C1 segment of cervical spinal cord (tissue), 14 donors: ENCODE data around the gene PROM2.
"Not testable (repeated sequence)": the region's sequence is repeated elsewhere in the genome, so short reads cannot be mapped to it uniquely, and the experiment has no call there.

Experiments
- DNase-seq, 14 donors: peaks; one replicate each; lab custom pipeline; 2025; lab: John Stamatoyannopoulos, UW

Gene PROM2

DNA sequence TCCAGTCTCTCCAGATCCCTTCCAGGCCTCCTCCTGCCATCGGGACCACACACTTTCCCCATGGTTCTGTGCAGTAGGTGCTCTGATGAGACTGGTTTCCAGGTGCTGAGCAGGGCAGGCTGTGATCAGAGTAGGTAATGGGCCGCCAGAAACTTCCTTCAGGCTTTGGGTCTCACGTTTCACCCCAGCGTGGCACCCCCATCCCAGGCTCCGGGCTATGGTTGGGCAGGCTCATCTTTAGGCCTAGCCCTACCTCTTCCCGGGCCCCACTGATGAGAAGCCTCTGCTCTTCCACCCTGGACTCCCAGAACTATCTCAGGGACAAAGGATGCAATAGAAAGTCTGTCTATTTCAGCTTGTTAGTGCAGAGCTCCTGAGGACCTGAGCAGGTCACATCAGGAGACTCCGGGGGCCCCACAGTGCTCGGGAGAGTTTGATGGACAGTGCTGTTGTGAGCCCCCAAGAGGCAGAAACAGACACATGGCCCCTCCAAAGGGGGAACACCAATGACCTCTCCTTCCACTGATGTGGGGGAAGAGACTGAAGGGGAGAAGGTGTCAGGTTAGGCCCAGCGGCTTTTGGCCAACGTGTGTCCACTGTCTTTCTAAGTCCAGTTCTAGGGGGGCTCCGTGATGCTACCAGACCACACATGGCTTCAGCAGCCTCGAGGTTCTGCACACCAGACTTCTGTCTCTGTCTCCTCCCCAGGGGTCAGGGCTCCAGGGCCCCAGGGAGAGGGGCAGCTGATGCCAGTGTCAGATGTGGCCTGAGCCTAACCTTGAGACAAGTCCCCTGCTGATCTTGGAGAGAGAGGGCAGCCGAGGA lies 5.8 kb upstream of the PROM2 start:
- DNase-seq, result no peak

DNA sequence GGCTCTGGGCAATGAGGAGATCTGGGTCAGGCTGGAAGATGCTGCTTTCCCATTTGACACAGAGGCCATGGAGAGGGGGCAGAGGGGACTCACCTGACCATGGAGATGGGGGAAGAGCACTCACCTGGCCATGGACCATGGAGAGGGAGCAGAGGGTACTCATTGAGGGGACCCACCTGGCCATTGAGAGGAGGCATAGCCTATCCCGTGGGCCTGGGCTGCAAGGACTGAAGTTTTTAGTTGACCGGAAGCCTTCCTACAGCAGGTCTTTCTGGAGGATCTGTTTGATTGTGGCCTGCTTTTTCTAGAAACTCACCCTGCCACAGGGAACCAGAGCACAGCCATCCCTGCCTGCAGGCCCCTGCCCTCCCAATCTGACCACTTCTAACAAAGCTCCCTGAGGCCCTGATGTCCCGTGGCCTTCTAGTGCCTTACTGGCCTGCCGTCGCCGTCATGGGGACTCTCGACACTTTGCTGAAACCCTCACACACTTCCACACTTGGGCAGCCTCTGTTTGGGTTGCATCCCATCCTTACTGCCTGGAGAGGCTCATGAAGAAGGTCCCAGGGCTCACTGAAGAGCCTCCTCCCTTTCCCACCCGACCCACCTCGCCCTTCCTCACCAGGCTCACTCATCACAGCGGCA lies 5.1 kb upstream of the PROM2 start:
- no peak for DNase-seq

DNA sequence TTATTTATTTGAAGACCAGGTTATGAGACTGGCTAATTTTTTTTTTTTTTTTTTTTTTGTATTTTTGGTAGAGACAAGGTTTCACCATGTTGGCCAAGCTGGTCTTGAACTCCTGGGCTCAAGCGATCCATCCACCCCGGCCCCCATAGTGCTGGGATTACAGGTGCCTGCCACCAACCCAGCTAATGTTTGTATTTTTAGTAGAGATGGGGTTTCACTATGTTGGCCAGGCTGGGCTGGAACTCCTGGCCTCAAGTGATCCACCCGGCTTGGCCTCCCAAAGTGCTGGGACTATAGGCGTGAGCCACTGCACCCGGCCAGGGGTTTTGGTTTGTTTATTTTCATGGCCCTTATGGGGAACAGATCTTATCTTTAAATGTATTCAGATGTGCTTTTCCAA lies 4.5 kb upstream of the PROM2 start:
- DNase-seq, result not testable (repeated sequence)

DNA sequence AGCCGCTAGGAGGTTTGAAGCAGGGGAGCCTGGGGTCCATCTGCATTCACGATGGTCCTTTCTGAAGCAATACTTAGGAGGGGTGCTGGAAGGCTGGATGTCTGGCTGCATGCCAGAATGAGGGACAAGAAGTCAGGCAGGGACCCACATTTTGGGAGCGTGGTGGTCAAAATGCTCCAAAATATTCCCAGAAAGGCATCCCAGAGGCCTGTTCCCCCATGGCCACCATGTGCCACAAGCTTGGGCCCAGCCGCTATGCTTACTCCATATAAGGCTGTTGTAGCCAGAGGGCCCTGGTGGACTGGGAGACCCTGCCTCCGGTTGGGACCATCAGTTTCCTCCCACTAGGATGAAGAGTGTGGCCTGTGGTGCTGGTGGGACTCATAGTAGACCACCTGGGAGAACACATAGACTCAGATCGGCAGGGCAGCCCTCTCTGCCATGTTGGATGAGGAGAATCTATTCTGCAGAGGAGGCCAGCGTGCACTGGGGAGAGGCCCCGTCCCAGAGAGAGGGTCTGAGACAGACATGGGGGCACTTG lies 3.6 kb upstream of the PROM2 start:
- DNase-seq, result no peak

DNA sequence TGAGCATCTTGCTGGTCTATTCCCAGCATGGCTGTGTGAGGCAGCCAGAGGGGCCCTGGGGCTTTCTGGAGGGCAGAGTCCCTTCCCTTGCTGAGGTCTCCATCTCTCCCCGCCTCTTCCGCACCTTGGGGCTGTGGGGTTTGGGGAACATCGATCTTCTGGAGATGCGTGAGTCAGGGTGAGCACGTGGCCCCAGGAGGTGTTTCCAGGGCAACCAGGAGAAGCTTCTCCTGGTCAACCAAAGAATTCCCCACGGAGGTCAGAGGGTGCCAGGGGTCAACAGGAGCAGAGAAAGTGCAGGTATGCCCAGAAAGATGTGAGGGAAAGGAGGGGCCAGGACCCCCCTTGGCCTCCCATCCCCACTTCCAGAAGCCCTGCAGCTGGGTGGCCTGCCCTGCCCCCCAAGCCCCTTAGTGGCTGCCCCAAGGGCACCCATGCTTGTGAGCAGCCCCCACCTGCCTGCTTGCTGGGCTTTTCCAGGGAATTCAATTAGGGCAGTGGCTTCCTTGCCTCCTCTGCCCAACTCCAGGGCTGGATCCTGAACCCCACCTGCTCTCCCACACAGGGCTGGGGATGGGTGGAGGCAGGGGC lies 2.8 kb upstream of the PROM2 start:
- no peak for DNase-seq

DNA sequence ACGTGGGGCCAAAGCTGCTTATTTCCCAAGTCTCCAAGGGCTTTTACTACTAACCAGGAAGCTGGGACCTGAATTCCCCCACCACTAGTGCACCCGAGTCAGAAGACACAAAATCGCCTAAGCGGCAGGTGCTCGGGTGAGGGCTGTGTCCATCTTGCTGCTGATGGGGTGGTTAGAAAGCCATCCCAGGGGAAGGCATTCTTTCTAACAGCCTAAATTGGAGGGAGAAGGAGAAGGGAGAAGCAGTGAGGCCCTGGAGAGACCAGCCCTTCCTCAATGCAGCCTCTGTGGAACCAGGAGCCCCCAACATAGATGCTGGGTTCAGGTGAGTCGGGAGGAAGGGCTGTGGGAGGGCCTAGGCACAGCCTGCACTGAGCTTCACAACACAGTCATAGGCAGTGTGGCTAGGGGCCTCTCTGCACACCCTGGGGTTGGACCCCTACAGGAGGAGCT lies 1.9 kb upstream of the PROM2 start:
- no peak for DNase-seq

DNA sequence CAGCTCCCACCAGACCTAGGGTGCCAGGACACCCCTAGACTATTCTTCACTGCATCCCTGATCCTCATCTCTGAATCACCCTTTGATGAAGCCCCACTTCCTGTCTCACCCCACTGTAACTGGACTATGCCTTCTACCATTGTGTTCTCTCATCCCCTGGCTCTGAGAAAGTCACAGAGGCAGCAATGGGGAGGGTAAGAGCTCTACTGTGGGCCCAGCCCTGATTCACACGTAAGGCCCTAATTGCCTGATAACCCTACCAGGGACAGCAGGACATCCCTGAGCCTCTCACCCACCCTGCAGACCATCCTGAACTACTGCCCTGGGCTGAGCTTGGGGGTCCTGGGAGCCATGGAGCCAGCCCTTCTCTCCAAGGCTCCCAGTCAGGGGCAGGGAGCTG lies 1.5 kb upstream of the PROM2 start:
- DNase-seq, result no peak

DNA sequence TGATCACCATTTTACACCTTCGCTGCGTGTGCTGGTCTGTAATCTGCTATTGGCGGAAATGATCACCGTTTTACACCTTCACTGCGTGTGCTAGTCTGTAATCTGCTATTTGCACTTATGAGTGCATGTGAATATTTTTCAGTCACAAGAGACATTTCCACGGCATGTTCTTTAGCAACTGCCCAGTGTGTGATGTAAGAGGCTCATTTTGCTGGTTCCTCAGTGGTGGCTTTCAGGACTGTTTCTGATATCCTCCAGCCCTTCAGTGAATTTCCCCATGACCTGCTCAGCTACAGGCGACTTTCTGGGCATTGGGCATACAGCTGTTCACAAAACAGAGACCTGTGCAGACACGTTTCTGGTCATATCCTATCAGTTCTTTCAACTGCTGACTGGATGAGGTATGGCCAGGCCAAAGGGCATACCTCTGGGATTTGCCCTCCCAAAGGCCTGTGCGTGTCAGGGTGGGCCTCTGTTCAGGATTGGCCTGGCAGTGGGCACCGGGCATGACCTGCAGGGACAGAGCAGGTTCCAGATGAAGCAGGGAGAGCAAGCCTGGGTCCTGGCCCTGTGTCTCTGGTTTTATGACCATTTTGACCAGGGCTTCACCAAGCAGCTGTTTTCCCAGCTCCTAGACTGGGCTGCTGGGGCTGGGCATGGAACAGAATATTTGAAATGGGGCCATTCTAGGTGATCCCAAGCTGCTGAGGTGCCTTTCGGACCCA lies 521 bp upstream of the PROM2 start:
- DNase-seq, result no peak

DNA sequence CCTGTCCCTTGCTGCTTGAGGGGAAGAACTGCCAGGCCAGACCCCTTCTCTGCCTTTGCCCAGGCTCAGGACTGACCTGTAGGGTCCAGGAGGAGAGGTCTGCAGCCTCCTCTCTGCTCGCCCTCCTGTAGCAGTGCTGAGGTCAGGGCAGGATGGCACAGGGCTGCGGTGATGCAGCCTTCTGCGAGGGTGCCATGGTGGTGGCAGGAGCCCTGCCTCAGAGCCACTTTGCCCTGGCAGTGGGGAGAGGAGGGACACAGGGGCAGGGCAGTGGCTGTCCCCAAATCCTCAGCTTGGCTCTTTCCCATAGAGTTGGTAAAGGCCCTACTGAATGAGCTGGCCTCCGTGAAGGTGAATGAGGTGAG lies 884 bp downstream of the PROM2 start:
- no peak for DNase-seq

DNA sequence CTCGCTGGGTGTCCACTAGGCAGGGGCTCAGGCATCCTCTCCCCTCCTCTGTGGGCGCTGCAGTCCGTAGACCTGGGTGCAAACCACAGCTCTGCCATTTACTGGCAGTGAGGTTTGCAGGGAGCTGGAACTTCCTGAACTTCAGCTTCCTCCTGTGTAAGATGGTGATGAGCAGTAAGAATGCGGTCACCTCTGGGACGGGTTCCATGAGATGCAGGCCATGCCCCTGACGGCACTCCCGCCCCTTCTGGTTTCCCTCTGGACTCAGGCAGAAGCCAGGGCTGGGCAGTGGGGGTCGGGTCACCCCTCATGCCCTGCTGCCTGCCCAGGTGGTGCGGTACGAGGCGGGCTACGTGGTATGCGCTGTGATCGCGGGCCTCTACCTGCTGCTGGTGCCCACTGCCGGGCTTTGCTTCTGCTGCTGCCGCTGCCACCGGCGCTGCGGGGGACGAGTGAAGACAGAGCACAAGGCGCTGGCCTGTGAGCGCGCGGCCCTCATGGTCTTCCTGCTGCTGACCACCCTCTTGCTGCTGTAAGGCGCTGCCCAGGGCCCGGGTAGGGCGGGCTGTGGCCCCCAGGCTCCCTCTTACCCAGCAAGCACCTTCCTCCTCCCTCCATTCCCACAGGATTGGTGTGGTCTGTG lies 1.5 kb downstream of the PROM2 start:
- no peak for DNase-seq

DNA sequence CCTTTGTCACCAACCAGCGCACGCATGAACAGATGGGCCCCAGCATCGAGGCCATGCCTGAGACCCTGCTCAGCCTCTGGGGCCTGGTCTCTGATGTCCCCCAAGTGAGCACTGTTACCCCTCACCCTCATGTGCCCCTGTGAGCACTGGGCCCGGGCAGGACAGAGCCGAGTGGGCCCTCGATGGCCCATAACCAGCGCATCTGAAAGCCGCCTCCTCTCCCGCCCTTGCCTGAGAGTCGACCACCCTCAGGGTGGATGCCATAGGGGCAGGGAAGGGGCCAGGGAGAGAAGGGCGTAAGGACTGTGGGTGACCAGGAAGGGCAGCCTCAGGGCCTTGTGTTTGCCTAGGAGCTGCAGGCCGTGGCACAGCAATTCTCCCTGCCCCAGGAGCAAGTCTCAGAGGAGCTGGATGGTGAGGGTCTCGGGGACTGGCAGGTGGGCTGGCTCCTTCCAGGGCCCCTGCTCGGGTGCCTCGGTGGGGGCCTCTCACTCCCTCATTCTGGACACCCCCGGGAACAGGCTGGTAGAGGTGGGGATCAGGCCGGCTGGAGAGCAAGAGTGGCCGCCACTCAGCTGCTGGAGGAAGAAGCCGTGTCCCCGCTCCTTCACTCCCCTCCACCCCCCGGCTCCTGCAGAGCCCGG lies 2.1 kb downstream of the PROM2 start:
- DNase-seq, result no peak

DNA sequence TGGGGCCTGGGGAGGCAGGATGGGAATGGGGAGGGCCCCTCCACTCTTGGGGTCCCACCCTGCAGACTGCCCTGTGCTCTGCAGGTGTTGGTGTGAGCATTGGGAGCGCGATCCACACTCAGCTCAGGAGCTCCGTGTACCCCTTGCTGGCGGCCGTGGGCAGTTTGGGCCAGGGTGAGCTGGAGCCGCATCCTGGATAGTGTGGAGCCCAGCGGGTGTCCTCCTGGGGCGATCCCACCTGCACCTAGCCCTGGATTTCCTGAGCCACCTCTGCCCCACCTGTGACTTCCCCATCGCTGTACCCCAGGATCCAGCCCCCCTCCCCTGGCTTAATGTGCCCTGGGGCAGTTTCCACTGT lies 2.6 kb downstream of the PROM2 start:
- no peak for DNase-seq

DNA sequence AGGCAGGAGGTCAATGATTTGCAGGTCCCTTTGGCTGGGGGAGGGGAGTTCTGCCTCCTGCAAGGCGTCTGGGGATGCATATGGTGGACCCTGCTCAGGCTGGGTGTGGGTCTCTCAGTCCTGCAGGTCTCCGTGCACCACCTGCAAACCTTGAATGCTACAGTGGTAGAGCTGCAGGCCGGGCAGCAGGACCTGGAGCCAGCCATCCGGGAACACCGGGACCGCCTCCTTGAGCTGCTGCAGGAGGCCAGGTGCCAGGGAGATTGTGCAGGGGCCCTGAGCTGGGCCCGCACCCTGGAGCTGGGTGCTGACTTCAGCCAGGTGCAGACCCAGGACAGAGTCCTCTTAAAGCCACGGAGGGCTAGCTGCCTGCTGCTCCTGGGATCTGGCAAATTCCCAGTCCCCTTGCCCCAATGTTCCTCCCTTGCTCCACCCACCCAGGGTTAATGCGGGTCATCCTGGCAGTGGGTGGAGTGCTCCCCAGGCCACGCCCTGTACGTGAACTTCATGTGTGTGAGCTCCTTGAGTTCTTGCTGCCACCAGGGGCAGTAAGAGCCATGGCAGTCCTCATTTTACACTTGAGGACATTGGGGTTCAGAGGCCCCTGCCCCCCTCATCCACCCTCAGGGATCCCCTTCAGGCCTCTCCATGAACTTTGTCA lies 3.1 kb downstream of the PROM2 start:
- no peak for DNase-seq

DNA sequence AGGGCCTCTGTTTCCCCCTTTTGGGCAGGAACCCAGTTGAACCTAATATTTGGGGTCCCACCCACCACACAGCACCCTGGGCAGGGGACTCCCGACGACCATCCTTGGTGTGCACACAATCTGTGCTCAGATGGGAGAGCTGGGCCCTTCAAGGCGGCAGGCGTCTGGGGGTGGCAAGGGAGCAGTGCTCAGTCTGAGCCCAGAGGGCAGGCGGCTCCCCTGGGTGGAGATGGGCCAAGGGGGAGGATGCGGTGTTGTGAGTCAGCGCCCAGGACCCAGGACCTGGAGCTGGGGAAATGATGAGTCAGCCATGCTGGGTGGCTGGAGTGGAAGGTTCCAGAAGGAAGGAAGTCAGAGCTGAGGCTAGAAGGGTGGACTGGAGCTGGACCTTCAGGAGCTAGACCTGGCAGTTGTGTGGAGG lies 3.8 kb downstream of the PROM2 start:
- no peak for DNase-seq

DNA sequence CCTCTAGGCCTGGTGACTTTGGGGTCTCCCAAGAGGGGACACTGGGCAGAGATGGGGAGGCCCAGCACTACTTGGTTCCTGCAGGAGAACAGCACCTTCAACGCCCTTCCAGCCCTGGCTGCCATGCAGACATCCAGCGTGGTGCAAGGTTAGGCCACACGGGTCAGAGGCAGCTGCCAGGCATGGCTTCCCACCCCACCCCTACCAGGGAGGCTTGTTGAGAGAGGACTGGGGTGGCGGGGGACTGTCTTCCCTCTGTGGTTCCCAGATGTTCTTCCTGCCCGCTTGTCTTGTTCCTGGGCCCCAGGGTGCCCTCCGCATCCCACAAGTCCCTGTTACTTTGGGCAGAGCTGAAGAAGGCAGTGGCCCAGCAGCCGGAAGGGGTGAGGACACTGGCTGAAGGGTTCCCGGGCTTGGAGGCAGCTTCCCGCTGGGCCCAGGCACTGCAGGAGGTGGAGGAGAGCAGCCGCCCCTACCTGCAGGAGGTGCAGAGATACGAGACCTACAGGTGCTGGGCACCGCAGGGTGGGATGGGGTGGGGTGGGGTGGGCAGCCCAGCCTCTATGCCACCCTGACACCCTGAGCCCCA lies 4.5 kb downstream of the PROM2 start:
- DNase-seq, result no peak

DNA sequence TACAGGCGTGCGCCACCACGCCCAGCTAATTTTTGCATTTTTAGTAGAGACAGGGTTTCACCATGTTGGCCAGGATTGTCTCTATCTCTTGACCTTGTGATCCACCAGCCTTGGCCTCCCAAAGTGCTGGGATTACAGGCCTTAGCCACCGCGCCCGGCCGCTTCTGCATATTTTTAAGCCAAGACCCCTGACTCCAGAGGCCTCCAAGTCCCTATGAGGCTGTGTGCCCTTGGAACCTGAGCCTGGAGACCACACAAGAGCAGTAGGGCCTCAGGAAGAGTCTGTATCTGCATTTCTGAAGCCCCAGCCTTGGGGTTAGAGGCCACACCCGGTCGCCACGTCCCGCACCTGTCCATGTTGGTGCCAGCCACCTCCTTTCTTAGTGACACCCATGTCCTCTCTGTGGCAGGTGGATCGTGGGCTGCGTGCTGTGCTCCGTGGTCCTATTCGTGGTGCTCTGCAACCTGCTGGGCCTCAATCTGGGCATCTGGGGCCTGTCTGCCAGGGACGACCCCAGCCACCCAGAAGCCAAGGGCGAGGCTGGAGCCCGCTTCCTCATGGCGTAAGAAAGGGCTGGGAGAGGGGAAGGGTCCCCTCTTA lies 5.3 kb downstream of the PROM2 start:
- no peak for DNase-seq

DNA sequence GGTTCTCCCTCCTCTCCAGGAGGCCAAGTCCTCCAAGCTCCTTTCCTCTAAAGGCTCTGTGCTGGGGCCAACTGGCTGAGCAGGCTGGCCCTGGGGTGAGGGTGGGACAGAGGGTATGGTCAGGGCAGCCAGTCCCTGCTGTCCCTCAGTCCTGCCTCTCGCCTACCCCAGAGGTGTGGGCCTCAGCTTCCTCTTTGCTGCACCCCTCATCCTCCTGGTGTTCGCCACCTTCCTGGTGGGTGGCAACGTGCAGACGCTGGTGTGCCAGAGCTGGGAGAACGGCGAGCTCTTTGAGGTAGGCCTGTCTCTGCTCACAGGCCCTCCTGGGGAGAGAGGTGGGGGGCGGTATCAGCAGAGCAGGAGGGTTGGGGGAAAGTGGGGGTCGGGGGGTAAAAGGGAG lies 6.8 kb downstream of the PROM2 start:
- no peak for DNase-seq

DNA sequence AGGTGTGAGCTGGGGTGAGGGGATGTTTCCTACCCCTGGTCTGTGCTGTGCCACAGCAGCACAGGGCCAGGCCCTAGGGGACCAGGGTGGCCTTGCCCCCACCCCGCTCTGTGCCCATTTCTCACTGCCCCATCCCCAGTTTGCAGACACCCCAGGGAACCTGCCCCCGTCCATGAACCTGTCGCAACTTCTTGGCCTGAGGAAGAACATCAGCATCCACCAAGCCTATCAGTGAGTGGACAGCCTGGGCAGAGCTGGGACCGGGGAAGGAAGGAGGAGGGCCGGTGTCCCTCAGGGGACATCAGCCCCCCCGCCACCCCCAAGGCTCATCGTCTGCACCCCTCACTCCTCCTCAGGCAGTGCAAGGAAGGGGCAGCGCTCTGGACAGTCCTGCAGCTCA lies 7.5 kb downstream of the PROM2 start:
- DNase-seq, result no peak

DNA sequence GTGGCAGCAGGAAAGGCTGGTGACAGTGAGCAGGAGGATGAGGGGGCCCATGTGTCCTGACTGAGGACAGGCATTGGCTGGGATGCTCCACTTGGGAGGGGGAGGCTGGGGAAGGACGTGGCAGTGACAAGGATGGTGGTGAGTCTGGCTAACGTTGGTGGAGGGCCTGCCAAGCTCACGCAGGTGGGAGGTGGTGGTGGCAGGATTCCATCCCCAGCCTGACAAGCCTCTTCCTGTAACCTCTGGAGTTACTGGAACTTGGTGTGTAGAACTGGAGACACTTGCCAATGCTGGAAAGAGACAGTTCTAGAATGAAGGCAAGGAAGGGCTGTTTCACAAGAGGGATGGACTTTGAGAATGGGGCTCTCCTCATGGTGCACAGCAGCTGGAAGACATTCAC lies 8.2 kb downstream of the PROM2 start:
- no peak for DNase-seq

DNA sequence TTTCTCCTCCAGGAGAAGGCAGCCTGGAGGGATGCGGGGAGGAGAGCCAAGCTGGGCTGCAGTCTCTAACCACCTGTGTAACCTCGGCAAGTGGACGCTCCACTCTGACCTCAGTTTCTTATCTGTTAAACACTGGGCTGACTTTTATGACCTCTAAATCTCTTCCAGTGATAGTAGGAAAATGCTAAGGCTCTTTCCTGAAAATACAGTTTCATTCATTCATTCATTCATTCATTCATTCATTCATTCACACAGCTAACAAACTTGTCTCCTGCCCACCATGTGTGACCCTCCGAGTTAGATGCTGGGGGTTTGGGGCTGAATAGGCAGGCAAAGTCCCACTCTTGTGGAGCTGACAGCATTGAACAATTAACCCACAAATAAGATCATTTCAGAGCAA lies 9.3 kb downstream of the PROM2 start:
- no peak for DNase-seq
